Keratinocyte (primary cell): ENCODE results near the gene PPP1R12A. TPM values are rescaled to one million over a fixed set of nuclear protein-coding genes. Genes with fewer than 3 reads are reported as not detected.

Experiments used
- DNase-seq: peaks from one replicate; pipeline ENCODE4 v3.0.0-alpha.2; 2011; ENCODE audit warnings: low read depth, missing footprints, low spot score
- FAIRE-seq: peaks from 2 replicates; lab custom pipeline; 2011; peaks lifted over from hg19 to GRCh38; lab: Jason Lieb, UNC
- H2AFZ ChIP-seq: 2 replicates; pipeline ENCODE4 v1.6.0; 2012; ENCODE audit warnings: low read length, control low read depth, inconsistent platforms; ENCODE audit not compliant: control insufficient read depth
- H3K27ac ChIP-seq: 2 replicates; pipeline ENCODE4 v1.5.1; 2011; ENCODE audit warnings: low read length; ENCODE audit not compliant: control insufficient read depth, insufficient read depth
- H3K27me3 ChIP-seq: 3 replicates; pipeline ENCODE4 v1.6.0; 2011; ENCODE audit warnings: low read length; ENCODE audit not compliant: control insufficient read depth, insufficient read depth; ENCODE audit errors: extremely low read depth
- H3K36me3 ChIP-seq, 2 experiments: 2 replicates in 1 of 2; 3 replicates in 1 of 2; pipeline ENCODE4 v1.5.1; 2011; ENCODE audit warnings: low read length in 2 of 2, mild to moderate bottlenecking in 1 of 2; ENCODE audit not compliant: control insufficient read depth in 2 of 2, insufficient read depth in 2 of 2; ENCODE audit errors: extremely low read depth in 1 of 2
- H3K4me1 ChIP-seq: 3 replicates; pipeline ENCODE4 v1.5.1; 2011; ENCODE audit warnings: low read length; ENCODE audit not compliant: control insufficient read depth, insufficient read depth; ENCODE audit errors: extremely low read depth
- H3K4me2 ChIP-seq: 3 replicates; pipeline ENCODE4 v1.6.0; 2011; ENCODE audit warnings: low read depth, low read length; ENCODE audit not compliant: control insufficient read depth, insufficient read depth; ENCODE audit errors: extremely low read depth
- H3K4me3 ChIP-seq, 3 experiments: fragments of 200-600 bp in 1 of 3; sonication (generic) in 1 of 3; 2 replicates in 2 of 3; 3 replicates in 1 of 3; pipeline ENCODE4 v1.5.1; 2011 to 2016; ENCODE audit warnings: low read length in 3 of 3, mild to moderate bottlenecking in 3 of 3, control low read depth in 2 of 3, inconsistent platforms in 1 of 3, low read depth in 1 of 3, mixed read lengths in 1 of 3, mixed run types in 1 of 3, moderate library complexity in 1 of 3; ENCODE audit not compliant: control insufficient read depth in 2 of 3, insufficient read depth in 2 of 3; ENCODE audit errors: extremely low read depth in 1 of 3
- H3K79me2 ChIP-seq: 2 replicates; pipeline ENCODE4 v1.6.0; 2012; ENCODE audit warnings: low read length; ENCODE audit not compliant: control insufficient read depth, insufficient read depth
- H3K9ac ChIP-seq: 3 replicates; pipeline ENCODE4 v1.6.0; 2011; ENCODE audit warnings: low read length; ENCODE audit not compliant: control insufficient read depth, insufficient read depth; ENCODE audit errors: extremely low read depth
- H3K9me1 ChIP-seq: 3 replicates; pipeline ENCODE4 v1.6.0; 2011; ENCODE audit warnings: low read length; ENCODE audit not compliant: control insufficient read depth, insufficient read depth; ENCODE audit errors: extremely low read depth
- H3K9me3 ChIP-seq: 2 replicates; pipeline ENCODE4 v1.5.1; 2012; ENCODE audit warnings: low read depth, low read length; ENCODE audit not compliant: control insufficient read depth
- H4K20me1 ChIP-seq: 3 replicates; pipeline ENCODE4 v1.6.0; 2011; ENCODE audit warnings: low read length; ENCODE audit not compliant: control insufficient read depth, insufficient read depth; ENCODE audit errors: extremely low read depth
- CTCF ChIP-seq, 3 experiments: IDR thresholded peaks in 1 of 3; conservative IDR thresholded peaks in 1 of 3; optimal IDR thresholded peaks in 1 of 3; 2 replicates in 2 of 3; 3 replicates in 1 of 3; pipeline versions ENCODE3 to v1.5.1; 2011; ENCODE audit warnings: low read length in 3 of 3, mild to moderate bottlenecking in 3 of 3, moderate library complexity in 2 of 3, control low read depth in 1 of 3, inconsistent platforms in 1 of 3; ENCODE audit not compliant: insufficient read depth in 2 of 3; ENCODE audit errors: extremely low read depth in 1 of 3
- EZH2 ChIP-seq: IDR thresholded peaks from one replicate; pipeline ENCODE4 v1.6.1; 2012; ENCODE audit warnings: inconsistent platforms, mild to moderate bottlenecking, low read length, moderate library complexity
- dilution Hi-C: fragments of 300-500 bp; cut with MboI; formaldehyde crosslinking; loops from one replicate; pipeline ENCODE4 v1.7.0; 2020; ENCODE audit warnings: low sequenced_read_pairs; ENCODE audit not compliant: extremely low pct_ligation_motif_present
- polyA plus RNA-seq, 5 experiments: library from polyadenylated mRNA; depleted of rRNA in 3 of 5; stranded (reverse) in 3 of 5; stranded (forward) in 1 of 5; unstranded in 1 of 5; fragments of >200 nt; gene quantifications; 1 replicate in 1 of 5; 2 replicates in 3 of 5; 3 replicates in 1 of 5; pipeline versions ENCODE4 v1.2.1 to v1.2.3, GENCODE V29; 2011 to 2012; ENCODE audit warnings: missing spikeins in 2 of 5, low read depth in 1 of 5, low replicate concordance in 1 of 5

Gene PPP1R12A
- polyA plus RNA-seq, 1 donor (not counting 4 experiments of a cell fraction or from before 2014, with no cell fraction given) = 45.2 TPM

- peaks cover 4% of the 10 kb centered on the region for H4K20me1 ChIP-seq
- H3K9ac ChIP-seq = no peak overlapping the region
- H3K36me3 ChIP-seq = no peaks in the 10 kb centered on the region
- no peak overlapping the region for H3K4me3 ChIP-seq
- DNase-seq (no peak), FAIRE-seq (no peak)
- H3K9me1 ChIP-seq = no peaks in the 10 kb centered on the region
- H3K4me2 ChIP-seq = no peak overlapping the region
- no peaks in the 10 kb centered on the region for H3K27me3 ChIP-seq
- no peaks in the 10 kb centered on the region for H3K9me3 ChIP-seq
- peaks cover 48% of the 10 kb centered on the region for H3K79me2 ChIP-seq
- dilution Hi-C loops = no loop called here
- H3K27ac ChIP-seq = no peak overlapping the region
- H2AFZ ChIP-seq = no peak overlapping the region
- H3K4me1 ChIP-seq = no peaks in the 10 kb centered on the region
- no peak for TF ChIP-seq EZH2
Measured at GRCh38 chr12:79874665-79875064, 60.2 kb downstream of the PPP1R12A start.

DNA sequence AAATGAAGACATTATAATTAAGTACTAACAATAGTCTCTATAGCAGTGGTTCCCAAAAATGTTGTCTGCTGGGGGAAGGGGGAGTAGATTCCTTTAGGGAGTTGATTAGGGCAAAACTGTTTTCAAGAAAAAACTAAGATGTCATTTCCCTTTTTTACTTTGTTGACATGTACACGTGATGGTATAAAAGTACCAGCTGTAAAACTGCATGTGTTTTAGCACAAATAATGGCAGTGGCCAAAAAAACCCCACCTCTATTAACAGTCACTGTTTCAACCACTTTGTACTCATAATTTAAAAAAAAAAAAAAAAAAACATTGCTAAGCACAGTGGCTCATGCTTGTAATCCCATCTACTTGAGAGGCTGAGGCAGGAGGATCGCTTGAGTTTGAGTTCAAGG lies 61.7 kb downstream of the PPP1R12A start:
- Histone ChIP-seq H3K27ac (no peak overlapping the region), H3K27me3 (no peaks in the 10 kb centered on the region), H3K4me1 (no peaks in the 10 kb centered on the region), H3K79me2 (peaks cover 43% of the 10 kb centered on the region), H3K4me2 (no peak overlapping the region), H3K9me1 (no peaks in the 10 kb centered on the region), H3K9ac (no peak overlapping the region), H3K9me3 (no peaks in the 10 kb centered on the region), H3K36me3 (no peaks in the 10 kb centered on the region), H3K4me3 (no peak overlapping the region), H2AFZ (no peak overlapping the region), H4K20me1 (peaks cover 4% of the 10 kb centered on the region)
- no peak for FAIRE-seq
- TF ChIP-seq EZH2 (no peak), CTCF (optimal IDR thresholded peaks at IDR 0.05 in 1 of 3, IDR thresholded peaks at IDR 0.05 in 1 of 3, conservative IDR thresholded peaks at IDR 0.05 in 1 of 3; ENCODE audit: extremely low read depth in 1 of 3, insufficient read depth in 2 of 3, low read length in 3 of 3) (no peak)
- no peak for DNase-seq
- dilution Hi-C loops = no loop called here

- Histone ChIP-seq H3K4me2 (no peak overlapping the region), H3K9me1 (no peaks in the 10 kb centered on the region), H2AFZ (no peak overlapping the region), H4K20me1 (peaks cover 4% of the 10 kb centered on the region), H3K27ac (no peak overlapping the region), H3K9ac (no peak overlapping the region), H3K4me3 (no peak overlapping the region), H3K79me2 (peaks cover 48% of the 10 kb centered on the region), H3K4me1 (no peaks in the 10 kb centered on the region), H3K27me3 (no peaks in the 10 kb centered on the region), H3K9me3 (no peaks in the 10 kb centered on the region), H3K36me3 (no peaks in the 10 kb centered on the region)
- no peak for TF ChIP-seq CTCF (optimal IDR thresholded peaks at IDR 0.05 in 1 of 3, IDR thresholded peaks at IDR 0.05 in 1 of 3, conservative IDR thresholded peaks at IDR 0.05 in 1 of 3; ENCODE audit: extremely low read depth in 1 of 3, insufficient read depth in 2 of 3, low read length in 3 of 3)
- TF ChIP-seq EZH2 = no peak
- no peak for FAIRE-seq
- dilution Hi-C loops = no loop called here
- no peak for DNase-seq
Measured at GRCh38 chr12:79871621-79872020, 63.3 kb downstream of the PPP1R12A start.
